Measurements from ENCODE around the gene GLRA1.

The GLRA1 gene

DNA sequence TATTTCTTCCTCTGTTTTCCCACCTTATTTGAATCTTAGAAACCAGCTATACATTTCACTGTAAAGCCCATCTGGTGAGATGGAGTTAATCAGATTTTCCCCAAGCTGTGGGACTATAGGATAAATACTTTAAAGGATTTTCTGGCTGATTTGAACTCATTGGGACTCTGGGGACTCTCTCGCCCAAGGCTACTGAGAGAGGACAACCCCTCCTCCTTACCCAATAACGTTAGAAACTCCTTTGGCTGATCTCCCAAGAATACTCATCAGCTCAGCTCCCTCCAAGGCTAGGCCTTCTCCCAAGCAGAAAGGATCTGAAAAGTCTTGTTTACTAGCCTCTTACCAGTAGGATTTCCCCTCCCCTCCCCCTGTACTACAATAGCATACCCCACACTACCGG lies 1.5 kb upstream of the GLRA1 start:
- no peaks in the 10 kb centered on the region for H3K36me3 ChIP-seq
- TF ChIP-seq, protein P1, sequence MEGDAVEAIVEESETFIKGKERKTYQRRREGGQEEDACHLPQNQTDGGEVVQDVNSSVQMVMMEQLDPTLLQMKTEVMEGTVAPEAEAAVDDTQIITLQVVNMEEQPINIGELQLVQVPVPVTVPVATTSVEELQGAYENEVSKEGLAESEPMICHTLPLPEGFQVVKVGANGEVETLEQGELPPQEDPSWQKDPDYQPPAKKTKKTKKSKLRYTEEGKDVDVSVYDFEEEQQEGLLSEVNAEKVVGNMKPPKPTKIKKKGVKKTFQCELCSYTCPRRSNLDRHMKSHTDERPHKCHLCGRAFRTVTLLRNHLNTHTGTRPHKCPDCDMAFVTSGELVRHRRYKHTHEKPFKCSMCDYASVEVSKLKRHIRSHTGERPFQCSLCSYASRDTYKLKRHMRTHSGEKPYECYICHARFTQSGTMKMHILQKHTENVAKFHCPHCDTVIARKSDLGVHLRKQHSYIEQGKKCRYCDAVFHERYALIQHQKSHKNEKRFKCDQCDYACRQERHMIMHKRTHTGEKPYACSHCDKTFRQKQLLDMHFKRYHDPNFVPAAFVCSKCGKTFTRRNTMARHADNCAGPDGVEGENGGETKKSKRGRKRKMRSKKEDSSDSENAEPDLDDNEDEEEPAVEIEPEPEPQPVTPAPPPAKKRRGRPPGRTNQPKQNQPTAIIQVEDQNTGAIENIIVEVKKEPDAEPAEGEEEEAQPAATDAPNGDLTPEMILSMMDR (IDR thresholded peaks at IDR 0.05; ENCODE audit: low read depth, low read length), result no peak
- H3K4me3 ChIP-seq (ENCODE audit: low read depth, low read length), result no peak overlapping the region
- no peaks in the 10 kb centered on the region for H3K4me1 ChIP-seq
- H3K9me3 ChIP-seq, result no peaks in the 10 kb centered on the region
- H3K27me3 ChIP-seq, result peaks cover 32% of the 10 kb centered on the region
- no peak for DNase-seq

DNA sequence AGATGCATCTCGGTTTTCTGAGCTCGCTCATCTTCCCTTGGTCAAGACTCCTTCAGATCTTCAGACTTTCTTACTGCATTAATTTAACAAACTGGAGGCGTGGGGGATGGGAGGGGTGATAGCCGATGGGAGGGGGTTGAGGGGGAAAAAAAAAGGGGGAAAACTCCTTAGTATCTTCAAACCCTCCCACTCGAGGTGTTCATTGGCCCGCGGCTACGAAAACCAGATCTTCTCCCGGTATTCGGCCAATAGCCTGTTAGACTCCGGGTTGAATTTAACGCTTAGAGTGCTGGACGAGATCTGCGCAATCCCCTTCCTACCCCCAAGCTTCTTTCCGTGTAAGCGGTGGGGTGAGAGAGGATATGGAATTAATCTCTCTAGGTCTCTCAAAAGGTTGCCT lies 689 bp upstream of the GLRA1 start:
- Histone ChIP-seq H3K9me3 (no peaks in the 10 kb centered on the region), H3K27me3 (peaks cover 32% of the 10 kb centered on the region), H3K36me3 (no peaks in the 10 kb centered on the region), H3K4me3 (ENCODE audit: low read depth, low read length) (no peak overlapping the region), H3K4me1 (no peaks in the 10 kb centered on the region)
- peak; percentile 12 for DNase-seq
- TF ChIP-seq, protein P1 (IDR thresholded peaks at IDR 0.05; ENCODE audit: low read depth, low read length), result no peak

DNA sequence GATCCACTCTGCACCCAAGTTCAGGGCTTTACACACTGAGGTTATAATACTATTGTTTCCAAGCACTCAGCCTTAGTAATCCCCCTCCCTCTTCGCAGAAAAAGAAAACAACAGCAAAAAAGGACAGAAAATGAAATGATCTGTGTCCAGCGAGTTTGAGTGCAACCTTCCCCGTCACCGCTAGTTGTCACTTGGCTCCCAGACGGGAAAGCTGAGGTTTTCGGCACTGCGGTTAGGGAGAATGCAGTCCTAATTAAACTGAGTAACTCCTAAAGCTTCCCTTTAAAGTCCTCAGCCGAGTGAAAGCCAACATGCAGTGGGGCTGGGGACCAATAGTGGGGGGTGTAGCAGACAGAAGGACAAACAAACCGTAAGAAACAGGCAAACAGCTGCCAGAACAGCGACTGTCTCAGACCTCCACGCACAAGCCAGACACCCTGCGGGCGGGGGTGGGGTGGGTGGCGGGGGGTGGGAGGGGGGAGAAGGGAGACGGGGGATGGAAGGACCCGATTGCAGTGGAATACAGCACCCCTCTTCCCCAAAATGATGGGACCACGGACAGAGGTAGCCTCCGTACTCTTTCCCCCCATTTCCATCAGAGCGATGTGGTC lies 680 bp downstream of the GLRA1 start:
- H3K9me3 ChIP-seq, result no peaks in the 10 kb centered on the region
- peaks cover 32% of the 10 kb centered on the region for H3K27me3 ChIP-seq
- peak; percentile 45 for DNase-seq
- H3K36me3 ChIP-seq, result no peaks in the 10 kb centered on the region
- TF ChIP-seq, protein P1 (IDR thresholded peaks at IDR 0.05; ENCODE audit: low read depth, low read length), result peak; percentile 70
- no peaks in the 10 kb centered on the region for H3K4me1 ChIP-seq
- peak overlapping the region; percentile 25; the same call in 1 of the 2 replicates for H3K4me3 ChIP-seq (ENCODE audit: low read depth, low read length)

DNA sequence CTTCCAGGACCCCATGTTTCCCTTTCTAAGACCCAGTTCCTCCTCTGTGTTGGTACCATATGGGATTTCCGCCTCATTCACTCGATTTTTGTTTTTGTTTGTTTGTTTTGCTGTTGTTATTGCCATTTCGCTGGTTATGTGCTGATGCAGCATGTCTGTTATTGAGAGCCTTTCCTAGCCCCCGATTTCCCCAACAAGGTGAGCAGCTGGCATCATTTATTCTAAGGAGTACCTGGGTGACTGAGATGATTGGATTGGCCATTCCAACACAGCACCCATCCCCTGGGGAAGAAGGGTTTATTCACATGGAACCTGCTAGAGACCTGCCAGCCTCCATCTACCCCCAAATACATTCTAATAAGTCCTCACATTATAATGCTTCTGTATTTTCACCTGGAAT lies 2.7 kb downstream of the GLRA1 start:
- H3K4me1 ChIP-seq, result no peaks in the 10 kb centered on the region
- no peaks in the 10 kb centered on the region for H3K36me3 ChIP-seq
- no peaks in the 10 kb centered on the region for H3K9me3 ChIP-seq
- no peak overlapping the region for H3K4me3 ChIP-seq (ENCODE audit: low read depth, low read length)
- TF ChIP-seq, protein P1 (IDR thresholded peaks at IDR 0.05; ENCODE audit: low read depth, low read length), result no peak
- H3K27me3 ChIP-seq, result peaks cover 32% of the 10 kb centered on the region
- DNase-seq, result no peak

DNA sequence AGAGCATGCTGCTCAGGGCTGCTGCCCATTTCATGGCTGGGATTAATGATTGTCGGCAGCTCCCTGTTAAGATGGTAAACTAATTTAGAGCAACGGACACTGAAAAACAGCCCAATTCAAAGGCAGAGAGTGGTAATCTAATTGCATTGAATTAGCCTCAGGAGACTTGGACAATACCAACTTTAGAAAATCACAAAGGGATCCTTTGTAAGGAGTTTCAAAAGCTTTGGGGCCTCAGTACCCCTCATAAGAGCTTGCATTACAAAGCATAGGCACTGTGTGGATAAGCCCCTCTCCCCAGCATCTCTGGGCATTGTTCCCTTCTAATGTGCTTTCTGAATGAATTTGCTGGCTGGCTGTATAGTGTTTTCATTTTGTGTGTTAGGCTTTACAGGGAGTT lies 6.7 kb downstream of the GLRA1 start:
- no peaks in the 10 kb centered on the region for H3K36me3 ChIP-seq
- H3K9me3 ChIP-seq, result no peaks in the 10 kb centered on the region
- TF ChIP-seq, protein P1 (IDR thresholded peaks at IDR 0.05; ENCODE audit: low read depth, low read length), result no peak
- no peak for DNase-seq
- no peak overlapping the region for H3K4me3 ChIP-seq (ENCODE audit: low read depth, low read length)
- no peaks in the 10 kb centered on the region for H3K4me1 ChIP-seq
- H3K27me3 ChIP-seq, result peaks cover 9% of the 10 kb centered on the region

DNA sequence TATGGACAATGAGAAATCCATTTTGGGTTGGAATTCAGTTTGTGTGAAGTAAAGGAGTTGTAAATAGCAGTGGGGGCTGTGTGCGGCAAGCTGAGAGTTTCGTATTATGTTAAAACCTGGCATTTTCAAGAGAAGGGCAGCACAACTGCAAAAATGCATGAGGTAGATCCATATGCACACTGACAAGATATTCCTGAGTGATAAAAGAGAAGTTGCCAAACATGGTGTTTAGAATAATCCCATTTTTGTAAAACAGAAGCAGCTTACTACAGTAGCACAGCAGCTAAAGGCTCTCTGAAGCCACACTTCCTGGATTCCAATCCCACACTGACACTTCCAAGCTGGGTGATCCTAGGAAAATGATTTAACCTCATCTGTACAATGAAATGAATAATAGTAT lies 11.2 kb downstream of the GLRA1 start:
- H3K36me3 ChIP-seq, result no peaks in the 10 kb centered on the region
- no peaks in the 10 kb centered on the region for H3K4me1 ChIP-seq
- no peaks in the 10 kb centered on the region for H3K27me3 ChIP-seq
- H3K9me3 ChIP-seq, result no peaks in the 10 kb centered on the region
- H3K4me3 ChIP-seq (ENCODE audit: low read depth, low read length), result no peak overlapping the region
- TF ChIP-seq, protein P1 (IDR thresholded peaks at IDR 0.05; ENCODE audit: low read depth, low read length), result no peak
- no peak for DNase-seq
